ENCODE measurements around the gene STARD7.
A peak's percentile ranks its signal among the peaks of the same experiment; 100 is the strongest.
"Not testable (repeated sequence)": the region's sequence is repeated elsewhere in the genome, so short reads cannot be mapped to it uniquely, and the experiment has no call there.

Gene STARD7

GRCh38 chr2:96146153-96146880 lies 62.3 kb downstream of the STARD7 start:
- DNase-seq = no peak

- no peak for DNase-seq
These were observed 62.8 kb downstream of the STARD7 start for GRCh38 chr2:96145848-96146152.

- DNase-seq = peak; percentile 31
These were observed 63.4 kb downstream of the STARD7 start, which contains the start of gene DUSP2 for GRCh38 chr2:96145036-96145847. Gene DUSP2, minus strand, starts transcription at chr2:96145440. Its CDS starts 86 bp downstream, at chr2:96145354.

- no peak for DNase-seq
These were observed 64.1 kb downstream of the STARD7 start for GRCh38 chr2:96144481-96145035.

GRCh38 chr2:96143848-96144480 lies 64.7 kb downstream of the STARD7 start:
- peak; percentile 5 for DNase-seq

GRCh38 chr2:96143231-96143847 lies 65.3 kb downstream of the STARD7 start:
- no peak for DNase-seq

GRCh38 chr2:96142217-96143113 lies 66.2 kb downstream of the STARD7 start:
- DNase-seq = no peak

GRCh38 chr2:96141624-96141967 lies 67.0 kb downstream of the STARD7 start:
- not testable (repeated sequence) for DNase-seq

- DNase-seq = no peak
These were observed 67.5 kb downstream of the STARD7 start for GRCh38 chr2:96140941-96141623.

- no peak for DNase-seq
These were observed 69.4 kb downstream of the STARD7 start for GRCh38 chr2:96139181-96139758.

GRCh38 chr2:96138179-96139145 lies 70.2 kb downstream of the STARD7 start, which contains the start of gene ASTL:
Gene ASTL, minus strand, starts transcription at chr2:96138502. Its CDS starts 66 bp downstream, at chr2:96138436.
- no peak for DNase-seq

- DNase-seq = no peak
These were observed 71.1 kb downstream of the STARD7 start for GRCh38 chr2:96137321-96138178.

GRCh38 chr2:96136129-96136720 lies 72.4 kb downstream of the STARD7 start:
- no peak for DNase-seq

- DNase-seq = no peak
These were observed 73.0 kb downstream of the STARD7 start for GRCh38 chr2:96135621-96136020.

GRCh38 chr2:96135171-96135570 lies 73.5 kb downstream of the STARD7 start:
- DNase-seq = no peak

Data from NCI-H1092 treated with DMSO at 0.1 percent for 48 hours (cell line).